AML-193 (cell line): Measurements from ENCODE around the gene ATG13.

Experiments used
- DNase-seq, 2 experiments: peaks; one replicate each; lab custom pipeline; 2025; lab: John Stamatoyannopoulos, UW

Gene ATG13

GRCh38 chr11:46607516-46607915 lies 9.8 kb upstream of the ATG13 start:
- DNase-seq = no peak

- DNase-seq = no peak
Measured at GRCh38 chr11:46609386-46609785, 8.0 kb upstream of the ATG13 start.

GRCh38 chr11:46611526-46612304 lies 5.6 kb upstream of the ATG13 start:
- DNase-seq = no peak

- DNase-seq = no peak
Measured at GRCh38 chr11:46612326-46612725, 5.0 kb upstream of the ATG13 start.

GRCh38 chr11:46615756-46616155 lies 1.6 kb upstream of the ATG13 start:
- no peak for DNase-seq

- DNase-seq = no peak
Measured at GRCh38 chr11:46616551-46617133, 711 bp upstream of the ATG13 start.

GRCh38 chr11:46617972-46618314 lies 590 bp downstream of the ATG13 start:
- DNase-seq = no peak

- no peak for DNase-seq
Measured at GRCh38 chr11:46618837-46619236, 1.5 kb downstream of the ATG13 start.

GRCh38 chr11:46625406-46625805 lies 8.1 kb downstream of the ATG13 start:
- no peak for DNase-seq

GRCh38 chr11:46628961-46629360 lies 11.6 kb downstream of the ATG13 start:
- DNase-seq = no peak

GRCh38 chr11:46630237-46630636 lies 12.9 kb downstream of the ATG13 start:
- no peak for DNase-seq

- no peak for DNase-seq
Measured at GRCh38 chr11:46631676-46632075, 14.3 kb downstream of the ATG13 start.

- DNase-seq = no peak
Measured at GRCh38 chr11:46632502-46632901, 15.1 kb downstream of the ATG13 start.

GRCh38 chr11:46633291-46634217 lies 16.2 kb downstream of the ATG13 start:
- DNase-seq = no peak

- no peak for DNase-seq
Measured at GRCh38 chr11:46635557-46636139, 18.3 kb downstream of the ATG13 start.

- no peak for DNase-seq
Measured at GRCh38 chr11:46637546-46637945, 20.2 kb downstream of the ATG13 start.

GRCh38 chr11:46639197-46639839 lies 22.0 kb downstream of the ATG13 start:
- no peak for DNase-seq

- DNase-seq = no peak
Measured at GRCh38 chr11:46640036-46640788, 22.9 kb downstream of the ATG13 start.

GRCh38 chr11:46641639-46642038 lies 24.3 kb downstream of the ATG13 start:
- no peak for DNase-seq

- DNase-seq = no peak
Measured at GRCh38 chr11:46642627-46643335, 25.4 kb downstream of the ATG13 start.

GRCh38 chr11:46643531-46643930 lies 26.2 kb downstream of the ATG13 start:
- no peak for DNase-seq
